HG03139 (cell line): ENCODE results near the gene ARHGAP26.
"Not testable (repeated sequence)": the region's sequence is repeated elsewhere in the genome, so short reads cannot be mapped to it uniquely, and the experiment has no call there.

ENCODE experiments used
- ATAC-seq: cut with Tn5 transposase; IDR thresholded peaks from one replicate; pipeline ENCODE4 v1.9.1; 2021; ENCODE audit not compliant: unreplicated experiment

The ARHGAP26 gene

GRCh38 chr5:143196601-143197259 lies 426.6 kb downstream of the ARHGAP26 start:
- ATAC-seq: no peak

DNA sequence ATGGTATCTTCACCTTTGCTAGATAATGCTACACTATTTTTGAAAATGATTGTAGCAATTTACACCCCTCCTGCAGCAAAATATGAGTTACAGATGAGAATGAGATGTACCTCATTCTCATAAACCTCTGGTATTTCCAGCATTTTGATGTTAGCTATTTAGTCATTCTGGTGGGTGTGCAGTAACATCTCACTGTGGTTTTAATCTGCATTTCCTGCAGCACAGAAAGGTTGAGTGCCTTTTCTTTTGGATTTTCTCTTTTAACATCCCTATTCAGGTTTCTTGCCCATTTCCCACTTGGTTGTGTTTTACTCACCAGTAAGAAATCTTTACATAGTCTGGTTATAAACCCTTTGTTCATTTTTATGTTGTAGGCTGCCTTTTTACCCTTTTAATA lies 427.1 kb downstream of the ARHGAP26 start:
- ATAC-seq: no peak

- no peak for ATAC-seq
These were observed 428.2 kb downstream of the ARHGAP26 start for GRCh38 chr5:143198332-143198731.

DNA sequence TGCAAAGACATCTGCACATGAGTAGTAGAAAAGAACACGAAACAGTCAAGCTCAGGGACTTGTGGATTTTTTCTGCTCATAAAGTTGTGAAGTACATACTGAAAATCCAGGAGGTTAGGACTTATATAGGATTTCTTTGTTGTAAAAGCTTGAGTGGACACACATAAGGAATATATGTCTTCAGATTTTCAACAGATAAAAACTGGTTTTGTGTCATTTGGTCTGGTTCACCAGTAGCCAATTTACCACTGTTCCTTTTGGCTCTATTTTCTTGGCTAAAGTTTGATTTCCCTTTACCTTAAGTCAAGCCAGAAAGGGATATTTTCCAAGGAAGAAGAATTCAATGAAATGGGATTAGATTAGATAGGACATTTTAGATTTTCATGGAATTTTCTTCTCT lies 429.0 kb downstream of the ARHGAP26 start:
- no peak for ATAC-seq

- no peak for ATAC-seq
These were observed 429.7 kb downstream of the ARHGAP26 start for GRCh38 chr5:143199843-143200242.

DNA sequence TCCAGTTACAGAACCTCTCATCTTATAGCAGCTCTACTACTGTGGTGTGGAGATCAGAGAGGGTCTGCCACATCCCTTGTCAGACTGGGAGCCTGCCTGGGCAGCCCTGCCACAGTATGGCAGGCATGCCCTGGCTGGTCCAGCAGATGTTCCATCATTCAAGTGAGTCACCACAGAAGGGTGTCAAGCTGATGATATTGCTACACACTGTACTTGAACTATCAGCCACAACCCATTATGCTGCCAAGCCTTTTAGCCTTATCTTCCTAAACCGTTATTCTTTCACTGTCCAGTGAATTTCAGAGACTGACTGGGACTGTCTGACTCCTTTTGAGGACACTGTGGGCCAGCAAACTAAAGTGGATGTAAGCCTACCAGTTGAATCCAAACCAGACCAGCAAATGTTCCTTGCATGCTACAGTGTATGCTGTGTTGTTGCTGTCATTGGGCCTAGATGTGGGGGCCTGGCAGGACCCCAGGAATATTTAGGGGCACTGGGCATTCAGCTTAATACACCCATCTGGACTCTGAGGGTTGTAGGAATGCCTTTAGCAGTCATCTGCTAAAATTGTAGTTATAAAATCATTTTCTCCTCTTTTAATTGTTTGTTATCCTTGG lies 430.7 kb downstream of the ARHGAP26 start:
- ATAC-seq: no peak

DNA sequence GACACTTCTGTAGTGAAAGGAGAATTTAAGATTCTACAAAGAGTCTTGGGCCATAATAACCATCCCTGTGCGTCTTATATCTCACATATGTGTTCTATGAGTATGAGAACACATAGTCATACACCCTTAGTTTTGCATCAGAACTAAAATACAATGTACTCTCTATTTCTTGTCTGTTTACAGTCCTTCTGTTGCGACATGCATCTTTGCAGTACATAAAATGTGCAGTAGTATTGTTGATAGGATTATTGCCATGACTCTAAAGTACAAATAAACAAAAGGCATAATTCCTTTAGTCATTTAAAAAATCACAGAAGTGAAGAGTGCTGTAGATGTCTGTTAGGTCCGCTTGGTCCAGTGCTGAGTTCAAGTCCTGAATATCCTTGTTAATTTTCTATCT lies 431.4 kb downstream of the ARHGAP26 start:
- no peak for ATAC-seq

- ATAC-seq: not testable (repeated sequence)
These were observed 433.3 kb downstream of the ARHGAP26 start for GRCh38 chr5:143203301-143203956.

GRCh38 chr5:143204474-143205246 lies 434.5 kb downstream of the ARHGAP26 start:
- ATAC-seq: no peak

GRCh38 chr5:143205386-143205785 lies 435.2 kb downstream of the ARHGAP26 start:
- ATAC-seq: no peak

DNA sequence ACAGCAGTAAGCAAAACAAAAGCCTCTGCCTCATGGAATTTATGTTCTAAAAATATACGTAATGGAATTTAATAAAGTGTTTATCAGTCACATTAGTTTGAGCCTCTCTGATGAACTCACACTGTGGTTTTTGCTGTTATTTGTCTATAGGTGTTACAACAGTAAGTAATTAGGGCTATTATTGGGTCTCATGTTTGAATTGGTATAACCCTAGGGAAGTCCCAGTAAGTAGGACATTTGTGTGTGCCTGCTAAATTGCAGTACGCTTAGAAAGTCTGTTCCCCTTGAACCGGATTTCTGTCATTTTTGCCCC lies 435.7 kb downstream of the ARHGAP26 start:
- ATAC-seq: no peak

DNA sequence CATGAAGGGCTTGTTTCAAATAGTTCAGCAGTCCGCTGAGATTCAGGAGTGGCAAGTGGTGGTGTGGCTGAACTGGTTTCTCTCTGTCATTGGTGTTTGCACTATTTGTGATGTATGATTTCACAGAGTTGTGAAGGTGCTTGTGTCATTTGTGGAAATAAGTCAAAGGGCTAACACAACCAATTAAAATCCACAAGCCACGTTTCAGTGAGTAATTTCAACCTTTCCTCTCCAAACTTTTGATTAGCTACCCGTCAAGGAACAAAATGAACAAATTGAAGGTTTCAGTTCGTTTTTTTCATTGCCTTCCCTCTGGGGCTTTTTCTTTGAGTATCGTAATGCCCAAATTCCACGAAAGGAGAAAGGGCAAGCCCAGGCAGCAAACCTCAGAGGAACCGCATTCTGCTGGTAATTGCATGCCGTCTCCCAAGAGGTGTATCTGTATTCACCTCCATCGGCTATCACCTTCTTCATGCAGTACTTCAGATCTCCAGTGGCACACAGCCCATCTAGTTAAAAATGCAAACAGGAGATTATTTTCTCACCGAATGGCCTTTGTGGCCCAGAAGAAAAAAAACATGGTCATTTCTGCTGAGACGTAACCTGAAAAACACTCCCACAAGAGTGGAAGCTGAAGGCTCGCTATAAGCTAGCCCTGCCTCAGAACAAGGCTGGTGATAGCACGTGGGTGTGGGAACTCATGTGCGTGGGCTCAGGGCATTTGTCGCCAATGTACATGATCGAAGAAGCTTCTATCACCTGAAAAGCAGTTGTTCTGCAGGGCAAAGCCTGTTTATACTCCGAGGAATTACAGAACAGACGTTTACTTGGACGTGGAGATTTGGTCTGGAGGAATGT lies 436.2 kb downstream of the ARHGAP26 start:
- ATAC-seq: no peak

- ATAC-seq: no peak
These were observed 436.9 kb downstream of the ARHGAP26 start for GRCh38 chr5:143207058-143207457.

GRCh38 chr5:143207563-143208364 lies 437.6 kb downstream of the ARHGAP26 start:
- no peak for ATAC-seq

GRCh38 chr5:143208365-143208641 lies 438.1 kb downstream of the ARHGAP26 start:
- ATAC-seq: no peak

GRCh38 chr5:143208781-143209510 lies 438.8 kb downstream of the ARHGAP26 start:
- ATAC-seq: no peak

GRCh38 chr5:143209881-143210395 lies 439.8 kb downstream of the ARHGAP26 start:
- ATAC-seq: no peak

DNA sequence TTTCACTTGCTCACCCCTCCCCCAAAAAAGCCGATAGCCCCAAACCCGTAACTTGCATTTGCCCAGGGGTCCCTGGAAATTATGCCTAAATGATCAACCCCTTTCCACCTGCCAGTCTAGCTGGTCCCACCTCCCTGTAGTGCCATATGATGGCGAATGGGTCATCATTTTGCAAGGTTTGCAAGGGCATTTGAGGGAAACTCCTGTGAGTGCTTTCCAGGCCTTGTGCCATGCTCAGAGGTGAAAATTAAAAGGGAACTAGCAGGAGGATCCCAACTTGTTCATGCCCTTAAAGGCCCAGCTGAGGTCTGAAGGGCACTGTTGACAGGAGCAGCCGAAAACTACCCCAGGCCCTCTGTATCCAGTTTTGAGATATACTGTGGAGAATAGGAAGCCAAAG lies 440.4 kb downstream of the ARHGAP26 start:
- no peak for ATAC-seq

DNA sequence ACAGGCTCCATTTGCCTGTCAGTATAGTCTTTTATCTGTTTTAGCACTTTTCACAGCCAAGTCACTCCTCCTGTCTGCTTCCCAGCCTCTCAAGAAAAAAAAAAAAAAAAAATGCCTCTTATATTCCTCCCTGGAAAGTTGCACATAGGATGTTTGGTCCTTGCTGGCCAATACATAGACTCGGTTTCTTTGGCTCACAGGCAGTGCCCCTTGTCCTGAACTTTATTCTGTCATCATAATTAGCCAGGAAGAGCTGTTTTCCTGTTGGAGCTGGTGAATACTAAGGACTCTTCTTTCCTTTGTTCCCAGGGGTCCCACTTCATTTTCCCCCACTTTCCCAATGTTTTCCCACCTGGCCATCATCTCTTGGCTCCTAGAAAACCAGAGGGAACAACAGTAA lies 442.1 kb downstream of the ARHGAP26 start:
- ATAC-seq: no peak
